NT2/D1 (cell line): ENCODE measurements around the gene LINC00237.

Source experiments
- SUZ12 ChIP-seq: IDR thresholded peaks from 2 replicates; pipeline ENCODE4 v1.6.1; 2011; ENCODE audit not compliant: insufficient read length, insufficient read depth; ENCODE audit errors: extremely low read depth
- YY1 ChIP-seq: IDR thresholded peaks from 2 replicates; pipeline ENCODE4 v1.6.1; 2011; ENCODE audit not compliant: insufficient read length, insufficient read depth
- ZNF274 ChIP-seq: IDR thresholded peaks from 2 replicates; pipeline ENCODE4 v1.6.1; 2011; ENCODE audit warnings: mild to moderate bottlenecking, low read depth, low read length

DNA sequence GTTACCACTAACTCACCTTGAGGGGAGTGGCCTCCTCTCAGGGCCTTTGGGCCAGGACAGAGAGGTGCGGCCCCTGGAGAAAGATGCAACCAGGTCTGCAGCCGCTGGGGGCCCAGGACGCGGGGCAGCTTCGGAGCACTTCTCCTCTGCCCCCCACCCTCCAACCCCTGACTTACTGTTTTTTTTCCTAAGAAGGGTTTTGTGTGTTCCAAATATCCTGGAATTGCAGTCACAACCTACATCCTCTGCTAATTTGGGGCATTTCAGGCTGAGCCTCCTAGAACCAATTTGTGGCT is 1.7 kb downstream of the LINC00237 start:
- TF ChIP-seq SUZ12 (no peak), YY1 (no peak), ZNF274 (no peak)
